NOMO-1 treated with dmso at 0.1 percent for 144 hours (cell line): ENCODE results near the gene IKZF1.
A peak's percentile ranks its signal among the peaks of the same experiment; 100 is the strongest.

Experiments
- DNase-seq: peaks from one replicate; lab custom pipeline; 2025; ENCODE audit not compliant: unreplicated experiment; lab: John Stamatoyannopoulos, UW

The IKZF1 gene

GRCh38 chr7:50436133-50436806 lies 131.8 kb downstream of the IKZF1 start:
- DNase-seq: no peak

GRCh38 chr7:50446542-50446960 lies 142.0 kb downstream of the IKZF1 start:
- DNase-seq: no peak

GRCh38 chr7:50448823-50449222 lies 144.3 kb downstream of the IKZF1 start:
- DNase-seq: no peak

GRCh38 chr7:50449501-50449880 lies 145.0 kb downstream of the IKZF1 start:
- no peak for DNase-seq

- peak; percentile 61 for DNase-seq
Measured at GRCh38 chr7:50449881-50450589, 145.5 kb downstream of the IKZF1 start, which contains the start of gene FIGNL1. FIGNL1 (minus strand) TSS chr7:50450350; CDS start chr7:50447287, 3,063 bp downstream.

GRCh38 chr7:50450590-50451032 lies 146.1 kb downstream of the IKZF1 start:
- no peak for DNase-seq
